WTC11 (cell line): ENCODE measurements around the gene HJURP. TPM values are rescaled to one million over a fixed set of nuclear protein-coding genes. Genes with fewer than 3 reads are reported as not detected.

Source experiments
- ATF1 ChIP-seq: sonication (generic); formaldehyde crosslinking; IDR thresholded peaks from 2 replicates; pipeline ENCODE4 v1.8.1; 2023; ENCODE audit warnings: mild to moderate bottlenecking, moderate library complexity, missing genetic modification reagents
- CREB1 ChIP-seq: sonication (generic); formaldehyde crosslinking; IDR thresholded peaks from 2 replicates; pipeline ENCODE4 v1.8.0; 2023; ENCODE audit warnings: mild to moderate bottlenecking, missing genetic modification reagents
- CREM ChIP-seq: sonication (generic); formaldehyde crosslinking; IDR thresholded peaks from 2 replicates; pipeline ENCODE4 v1.8.1; 2022; ENCODE audit warnings: mild to moderate bottlenecking, missing genetic modification reagents, moderate library complexity
- ELF4 ChIP-seq: sonication (generic); formaldehyde crosslinking; IDR thresholded peaks from 2 replicates; pipeline ENCODE4 v1.8.1; 2022; ENCODE audit warnings: low read depth, mild to moderate bottlenecking, moderate library complexity, missing genetic modification reagents
- EMX1 ChIP-seq: fragments of 250-450 bp; sonication (Bioruptor Pico); IDR thresholded peaks from 2 replicates; pipeline ENCODE4 v1.8.0; 2021; ENCODE audit warnings: mild to moderate bottlenecking
- GABPB1 ChIP-seq: sonication (generic); formaldehyde crosslinking; IDR thresholded peaks from 2 replicates; pipeline ENCODE4 v1.8.1; 2023; ENCODE audit warnings: mild to moderate bottlenecking, missing genetic modification reagents
- GRHL2 ChIP-seq: fragments of 250-450 bp; sonication (Bioruptor Pico); IDR thresholded peaks from 2 replicates; pipeline ENCODE4 v1.8.0; 2022; ENCODE audit warnings: mild to moderate bottlenecking, moderate library complexity; ENCODE audit not compliant: insufficient replicate concordance, severe bottlenecking
- IRF2 ChIP-seq: sonication (generic); formaldehyde crosslinking; IDR thresholded peaks from 2 replicates; pipeline ENCODE4 v1.8.0; 2022; ENCODE audit warnings: low read depth, missing genetic modification reagents, borderline replicate concordance
- JUN ChIP-seq: sonication (generic); formaldehyde crosslinking; IDR thresholded peaks from 2 replicates; pipeline ENCODE4 v1.8.0; 2023; ENCODE audit warnings: mild to moderate bottlenecking, missing genetic modification reagents
- NFATC4 ChIP-seq: fragments of 250-450 bp; sonication (Bioruptor Pico); IDR thresholded peaks from 2 replicates; pipeline ENCODE4 v1.9.0; 2021; ENCODE audit warnings: mild to moderate bottlenecking
- NFYB ChIP-seq: sonication (generic); formaldehyde crosslinking; conservative IDR thresholded peaks from 2 replicates; pipeline ENCODE4 v1.8.0; 2022; ENCODE audit warnings: low read depth, missing genetic modification reagents
- OVOL2 ChIP-seq: fragments of 250-450 bp; sonication (Bioruptor Pico); IDR thresholded peaks from 2 replicates; pipeline ENCODE4 v1.9.0; 2021; ENCODE audit warnings: mild to moderate bottlenecking, borderline replicate concordance
- RORB ChIP-seq: fragments of 250-450 bp; sonication (Bioruptor Pico); IDR thresholded peaks from 2 replicates; pipeline ENCODE4 v1.9.0; 2021; ENCODE audit warnings: mild to moderate bottlenecking
- TCF7 ChIP-seq: sonication (generic); formaldehyde crosslinking; IDR thresholded peaks from 2 replicates; pipeline ENCODE4 v1.8.0; 2022; ENCODE audit warnings: mild to moderate bottlenecking, low read depth, missing genetic modification reagents, moderate library complexity
- TEAD4 ChIP-seq: sonication (generic); formaldehyde crosslinking; IDR thresholded peaks from 2 replicates; pipeline ENCODE4 v1.8.0; 2022; ENCODE audit warnings: mild to moderate bottlenecking, missing genetic modification reagents
- ZNF121 ChIP-seq: sonication (generic); formaldehyde crosslinking; IDR thresholded peaks from 2 replicates; pipeline ENCODE4 v1.8.0; 2023; ENCODE audit warnings: missing genetic modification reagents
- ZNF219 ChIP-seq: sonication (generic); formaldehyde crosslinking; IDR thresholded peaks from 2 replicates; pipeline ENCODE4 v1.8.0; 2023; ENCODE audit warnings: missing genetic modification reagents, mild to moderate bottlenecking, borderline replicate concordance
- ZNF423 ChIP-seq: fragments of 250-450 bp; sonication (Bioruptor Pico); IDR thresholded peaks from 2 replicates; pipeline ENCODE4 v2.1.2; 2022; ENCODE audit warnings: mild to moderate bottlenecking, moderate library complexity
- total RNA-seq: library from RNA; stranded (reverse); gene quantifications from 3 replicates; pipeline ENCODE4 v1.2.3, GENCODE V29; 2021
- TF ChIP-seq, protein P1 (sequence below): sonication (generic); formaldehyde crosslinking; IDR thresholded peaks from 2 replicates; pipeline ENCODE4 v1.8.0; 2022; ENCODE audit warnings: mild to moderate bottlenecking, missing genetic modification reagents
- TF ChIP-seq, protein P2 (sequence below): sonication (generic); formaldehyde crosslinking; IDR thresholded peaks from 2 replicates; pipeline ENCODE4 v1.8.0; 2022; ENCODE audit warnings: mild to moderate bottlenecking, missing genetic modification reagents
- TF ChIP-seq, protein P3 (sequence below): fragments of 250-450 bp; sonication (Bioruptor Pico); IDR thresholded peaks from 2 replicates; pipeline ENCODE4 v1.9.0; 2021; ENCODE audit warnings: mild to moderate bottlenecking
- TF ChIP-seq, protein P4 (sequence below): fragments of 250-450 bp; sonication (Bioruptor Pico); IDR thresholded peaks from 2 replicates; pipeline ENCODE4 v1.9.0; 2021; ENCODE audit warnings: moderate library complexity, mild to moderate bottlenecking, inconsistent platforms, borderline replicate concordance
- TF ChIP-seq, protein P5 (sequence below): sonication (generic); formaldehyde crosslinking; IDR thresholded peaks from 2 replicates; pipeline ENCODE4 v1.8.1; 2023; ENCODE audit warnings: mild to moderate bottlenecking, missing genetic modification reagents
- TF ChIP-seq, protein P6 (sequence below): sonication (generic); formaldehyde crosslinking; IDR thresholded peaks from 2 replicates; pipeline ENCODE4 v1.8.0; 2023; ENCODE audit warnings: mild to moderate bottlenecking, missing genetic modification reagents
- TF ChIP-seq, protein P7 (sequence below): fragments of 250-450 bp; sonication (Bioruptor Pico); IDR thresholded peaks from 2 replicates; pipeline ENCODE4 v1.8.0; 2021; ENCODE audit warnings: mild to moderate bottlenecking
- TF ChIP-seq, protein P8 (sequence below): fragments of 200-600 bp; IDR thresholded peaks from 2 replicates; pipeline ENCODE4 v1.8.0; 2022; ENCODE audit warnings: antibody characterized with exemption
- TF ChIP-seq, protein P9 (sequence below): sonication (generic); formaldehyde crosslinking; IDR thresholded peaks from 2 replicates; pipeline ENCODE4 v1.8.0; 2022; ENCODE audit warnings: mild to moderate bottlenecking, missing genetic modification reagents

The HJURP gene
- total RNA-seq, 1 experiment from 2014 or later, result 83.7 TPM

DNA sequence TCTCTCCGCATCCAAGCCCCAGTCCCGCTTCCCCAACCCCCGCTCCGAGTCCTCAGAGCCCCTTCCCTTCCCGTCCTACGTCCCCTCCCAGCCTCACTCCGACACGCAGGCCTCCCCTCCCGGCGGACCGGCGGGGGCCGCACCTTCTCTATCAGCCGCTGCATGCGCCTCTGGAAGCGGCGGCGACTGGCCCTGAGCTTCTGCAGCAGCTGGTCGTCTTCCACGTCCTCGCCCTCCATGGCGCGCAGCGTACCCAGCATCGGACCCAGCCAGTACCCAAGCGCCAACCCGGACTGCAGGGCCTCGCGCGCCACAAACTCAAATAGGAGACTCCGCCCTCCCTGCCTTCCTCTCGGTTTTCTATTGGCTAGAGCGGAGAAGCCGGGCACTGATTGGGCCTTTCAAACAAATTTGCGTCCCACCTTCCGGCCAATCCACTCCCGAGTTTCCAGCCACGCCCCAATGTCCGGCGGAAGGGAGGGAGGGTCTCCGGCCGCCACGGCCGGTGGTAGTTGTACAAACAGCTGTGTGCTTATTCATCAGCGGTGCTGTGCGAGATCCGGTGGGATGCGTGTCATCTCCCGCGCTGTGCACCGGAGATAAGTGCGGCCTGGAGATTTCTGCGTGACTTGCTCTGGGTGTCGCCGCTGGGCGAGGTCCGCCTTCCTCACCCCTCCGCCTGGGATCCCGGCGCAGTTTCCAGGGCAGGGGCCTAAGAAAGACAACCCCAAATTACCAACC lies at the start of gene HJURP (continued):
- TF ChIP-seq, protein P1, sequence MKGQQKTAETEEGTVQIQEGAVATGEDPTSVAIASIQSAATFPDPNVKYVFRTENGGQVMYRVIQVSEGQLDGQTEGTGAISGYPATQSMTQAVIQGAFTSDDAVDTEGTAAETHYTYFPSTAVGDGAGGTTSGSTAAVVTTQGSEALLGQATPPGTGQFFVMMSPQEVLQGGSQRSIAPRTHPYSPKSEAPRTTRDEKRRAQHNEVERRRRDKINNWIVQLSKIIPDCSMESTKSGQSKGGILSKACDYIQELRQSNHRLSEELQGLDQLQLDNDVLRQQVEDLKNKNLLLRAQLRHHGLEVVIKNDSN, result no peak
- TF ChIP-seq, protein P2, sequence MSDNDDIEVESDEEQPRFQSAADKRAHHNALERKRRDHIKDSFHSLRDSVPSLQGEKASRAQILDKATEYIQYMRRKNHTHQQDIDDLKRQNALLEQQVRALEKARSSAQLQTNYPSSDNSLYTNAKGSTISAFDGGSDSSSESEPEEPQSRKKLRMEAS, result peak; percentile 76
- TF ChIP-seq JUN (peak; percentile 13; the same call in 1 of the 2 replicates), NFATC4 (no peak), NFYB (peak; percentile 67), ZNF121 (no peak), ELF4 (CRISPR knock-in tag) (no peak), OVOL2 (CRISPR knock-in tag) (no peak), IRF2 (CRISPR knock-in tag) (no peak), GABPB1 (CRISPR knock-in tag) (peak; percentile 92; the same call in 1 of the 2 replicates), EMX1 (CRISPR knock-in tag) (no peak), RORB (no peak), CREM (CRISPR knock-in tag) (peak; percentile 64; the same call in 1 of the 2 replicates), TCF7 (CRISPR knock-in tag) (no peak), TEAD4 (CRISPR knock-in tag) (no peak), GRHL2 (CRISPR knock-in tag) (no peak), ATF1 (CRISPR knock-in tag) (peak; percentile 25; the same call in 1 of the 2 replicates), CREB1 (CRISPR knock-in tag) (no peak), ZNF219 (CRISPR knock-in tag) (no peak), ZNF423 (CRISPR knock-in tag) (no peak)
- TF ChIP-seq, protein P3, sequence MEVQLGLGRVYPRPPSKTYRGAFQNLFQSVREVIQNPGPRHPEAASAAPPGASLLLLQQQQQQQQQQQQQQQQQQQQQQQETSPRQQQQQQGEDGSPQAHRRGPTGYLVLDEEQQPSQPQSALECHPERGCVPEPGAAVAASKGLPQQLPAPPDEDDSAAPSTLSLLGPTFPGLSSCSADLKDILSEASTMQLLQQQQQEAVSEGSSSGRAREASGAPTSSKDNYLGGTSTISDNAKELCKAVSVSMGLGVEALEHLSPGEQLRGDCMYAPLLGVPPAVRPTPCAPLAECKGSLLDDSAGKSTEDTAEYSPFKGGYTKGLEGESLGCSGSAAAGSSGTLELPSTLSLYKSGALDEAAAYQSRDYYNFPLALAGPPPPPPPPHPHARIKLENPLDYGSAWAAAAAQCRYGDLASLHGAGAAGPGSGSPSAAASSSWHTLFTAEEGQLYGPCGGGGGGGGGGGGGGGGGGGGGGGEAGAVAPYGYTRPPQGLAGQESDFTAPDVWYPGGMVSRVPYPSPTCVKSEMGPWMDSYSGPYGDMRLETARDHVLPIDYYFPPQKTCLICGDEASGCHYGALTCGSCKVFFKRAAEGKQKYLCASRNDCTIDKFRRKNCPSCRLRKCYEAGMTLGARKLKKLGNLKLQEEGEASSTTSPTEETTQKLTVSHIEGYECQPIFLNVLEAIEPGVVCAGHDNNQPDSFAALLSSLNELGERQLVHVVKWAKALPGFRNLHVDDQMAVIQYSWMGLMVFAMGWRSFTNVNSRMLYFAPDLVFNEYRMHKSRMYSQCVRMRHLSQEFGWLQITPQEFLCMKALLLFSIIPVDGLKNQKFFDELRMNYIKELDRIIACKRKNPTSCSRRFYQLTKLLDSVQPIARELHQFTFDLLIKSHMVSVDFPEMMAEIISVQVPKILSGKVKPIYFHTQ (CRISPR knock-in tag), result no peak
- TF ChIP-seq, protein P4, sequence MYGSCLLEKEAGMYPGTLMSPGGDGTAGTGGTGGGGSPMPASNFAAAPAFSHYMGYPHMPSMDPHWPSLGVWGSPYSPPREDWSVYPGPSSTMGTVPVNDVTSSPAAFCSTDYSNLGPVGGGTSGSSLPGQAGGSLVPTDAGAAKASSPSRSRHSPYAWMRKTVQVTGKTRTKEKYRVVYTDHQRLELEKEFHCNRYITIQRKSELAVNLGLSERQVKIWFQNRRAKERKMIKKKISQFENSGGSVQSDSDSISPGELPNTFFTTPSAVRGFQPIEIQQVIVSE (CRISPR knock-in tag), result no peak
- TF ChIP-seq, protein P5, sequence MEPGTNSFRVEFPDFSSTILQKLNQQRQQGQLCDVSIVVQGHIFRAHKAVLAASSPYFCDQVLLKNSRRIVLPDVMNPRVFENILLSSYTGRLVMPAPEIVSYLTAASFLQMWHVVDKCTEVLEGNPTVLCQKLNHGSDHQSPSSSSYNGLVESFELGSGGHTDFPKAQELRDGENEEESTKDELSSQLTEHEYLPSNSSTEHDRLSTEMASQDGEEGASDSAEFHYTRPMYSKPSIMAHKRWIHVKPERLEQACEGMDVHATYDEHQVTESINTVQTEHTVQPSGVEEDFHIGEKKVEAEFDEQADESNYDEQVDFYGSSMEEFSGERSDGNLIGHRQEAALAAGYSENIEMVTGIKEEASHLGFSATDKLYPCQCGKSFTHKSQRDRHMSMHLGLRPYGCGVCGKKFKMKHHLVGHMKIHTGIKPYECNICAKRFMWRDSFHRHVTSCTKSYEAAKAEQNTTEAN, result no peak; the same call in 1 of the 2 replicates
- TF ChIP-seq, protein P6, sequence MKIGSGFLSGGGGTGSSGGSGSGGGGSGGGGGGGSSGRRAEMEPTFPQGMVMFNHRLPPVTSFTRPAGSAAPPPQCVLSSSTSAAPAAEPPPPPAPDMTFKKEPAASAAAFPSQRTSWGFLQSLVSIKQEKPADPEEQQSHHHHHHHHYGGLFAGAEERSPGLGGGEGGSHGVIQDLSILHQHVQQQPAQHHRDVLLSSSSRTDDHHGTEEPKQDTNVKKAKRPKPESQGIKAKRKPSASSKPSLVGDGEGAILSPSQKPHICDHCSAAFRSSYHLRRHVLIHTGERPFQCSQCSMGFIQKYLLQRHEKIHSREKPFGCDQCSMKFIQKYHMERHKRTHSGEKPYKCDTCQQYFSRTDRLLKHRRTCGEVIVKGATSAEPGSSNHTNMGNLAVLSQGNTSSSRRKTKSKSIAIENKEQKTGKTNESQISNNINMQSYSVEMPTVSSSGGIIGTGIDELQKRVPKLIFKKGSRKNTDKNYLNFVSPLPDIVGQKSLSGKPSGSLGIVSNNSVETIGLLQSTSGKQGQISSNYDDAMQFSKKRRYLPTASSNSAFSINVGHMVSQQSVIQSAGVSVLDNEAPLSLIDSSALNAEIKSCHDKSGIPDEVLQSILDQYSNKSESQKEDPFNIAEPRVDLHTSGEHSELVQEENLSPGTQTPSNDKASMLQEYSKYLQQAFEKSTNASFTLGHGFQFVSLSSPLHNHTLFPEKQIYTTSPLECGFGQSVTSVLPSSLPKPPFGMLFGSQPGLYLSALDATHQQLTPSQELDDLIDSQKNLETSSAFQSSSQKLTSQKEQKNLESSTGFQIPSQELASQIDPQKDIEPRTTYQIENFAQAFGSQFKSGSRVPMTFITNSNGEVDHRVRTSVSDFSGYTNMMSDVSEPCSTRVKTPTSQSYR (CRISPR knock-in tag), result no peak; the same call in 1 of the 2 replicates
- TF ChIP-seq, protein P7, sequence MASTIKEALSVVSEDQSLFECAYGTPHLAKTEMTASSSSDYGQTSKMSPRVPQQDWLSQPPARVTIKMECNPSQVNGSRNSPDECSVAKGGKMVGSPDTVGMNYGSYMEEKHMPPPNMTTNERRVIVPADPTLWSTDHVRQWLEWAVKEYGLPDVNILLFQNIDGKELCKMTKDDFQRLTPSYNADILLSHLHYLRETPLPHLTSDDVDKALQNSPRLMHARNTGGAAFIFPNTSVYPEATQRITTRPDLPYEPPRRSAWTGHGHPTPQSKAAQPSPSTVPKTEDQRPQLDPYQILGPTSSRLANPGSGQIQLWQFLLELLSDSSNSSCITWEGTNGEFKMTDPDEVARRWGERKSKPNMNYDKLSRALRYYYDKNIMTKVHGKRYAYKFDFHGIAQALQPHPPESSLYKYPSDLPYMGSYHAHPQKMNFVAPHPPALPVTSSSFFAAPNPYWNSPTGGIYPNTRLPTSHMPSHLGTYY, result no peak
- TF ChIP-seq, protein P8, sequence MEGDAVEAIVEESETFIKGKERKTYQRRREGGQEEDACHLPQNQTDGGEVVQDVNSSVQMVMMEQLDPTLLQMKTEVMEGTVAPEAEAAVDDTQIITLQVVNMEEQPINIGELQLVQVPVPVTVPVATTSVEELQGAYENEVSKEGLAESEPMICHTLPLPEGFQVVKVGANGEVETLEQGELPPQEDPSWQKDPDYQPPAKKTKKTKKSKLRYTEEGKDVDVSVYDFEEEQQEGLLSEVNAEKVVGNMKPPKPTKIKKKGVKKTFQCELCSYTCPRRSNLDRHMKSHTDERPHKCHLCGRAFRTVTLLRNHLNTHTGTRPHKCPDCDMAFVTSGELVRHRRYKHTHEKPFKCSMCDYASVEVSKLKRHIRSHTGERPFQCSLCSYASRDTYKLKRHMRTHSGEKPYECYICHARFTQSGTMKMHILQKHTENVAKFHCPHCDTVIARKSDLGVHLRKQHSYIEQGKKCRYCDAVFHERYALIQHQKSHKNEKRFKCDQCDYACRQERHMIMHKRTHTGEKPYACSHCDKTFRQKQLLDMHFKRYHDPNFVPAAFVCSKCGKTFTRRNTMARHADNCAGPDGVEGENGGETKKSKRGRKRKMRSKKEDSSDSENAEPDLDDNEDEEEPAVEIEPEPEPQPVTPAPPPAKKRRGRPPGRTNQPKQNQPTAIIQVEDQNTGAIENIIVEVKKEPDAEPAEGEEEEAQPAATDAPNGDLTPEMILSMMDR, result no peak
- TF ChIP-seq, protein P9, sequence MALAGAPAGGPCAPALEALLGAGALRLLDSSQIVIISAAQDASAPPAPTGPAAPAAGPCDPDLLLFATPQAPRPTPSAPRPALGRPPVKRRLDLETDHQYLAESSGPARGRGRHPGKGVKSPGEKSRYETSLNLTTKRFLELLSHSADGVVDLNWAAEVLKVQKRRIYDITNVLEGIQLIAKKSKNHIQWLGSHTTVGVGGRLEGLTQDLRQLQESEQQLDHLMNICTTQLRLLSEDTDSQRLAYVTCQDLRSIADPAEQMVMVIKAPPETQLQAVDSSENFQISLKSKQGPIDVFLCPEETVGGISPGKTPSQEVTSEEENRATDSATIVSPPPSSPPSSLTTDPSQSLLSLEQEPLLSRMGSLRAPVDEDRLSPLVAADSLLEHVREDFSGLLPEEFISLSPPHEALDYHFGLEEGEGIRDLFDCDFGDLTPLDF (CRISPR knock-in tag), result 0 out of 2 replicates have a peak, but pooled peaks have one; percentile 74
